Neural progenitor cell (in vitro differentiated cells): Measurements from ENCODE around the gene STC2.

Experiments
- EZH2 ChIP-seq: fragments of 200-600 bp; sonication (generic); IDR thresholded peaks from 2 replicates; pipeline ENCODE4 v1.6.1; 2017; ENCODE audit warnings: antibody characterized with exemption, mild to moderate bottlenecking, moderate library complexity
- TF ChIP-seq, protein P1 (sequence below): fragments of 200-600 bp; sonication (generic); IDR thresholded peaks from 2 replicates; pipeline ENCODE4 v1.5.1; 2017; ENCODE audit warnings: antibody characterized with exemption, mild to moderate bottlenecking

DNA sequence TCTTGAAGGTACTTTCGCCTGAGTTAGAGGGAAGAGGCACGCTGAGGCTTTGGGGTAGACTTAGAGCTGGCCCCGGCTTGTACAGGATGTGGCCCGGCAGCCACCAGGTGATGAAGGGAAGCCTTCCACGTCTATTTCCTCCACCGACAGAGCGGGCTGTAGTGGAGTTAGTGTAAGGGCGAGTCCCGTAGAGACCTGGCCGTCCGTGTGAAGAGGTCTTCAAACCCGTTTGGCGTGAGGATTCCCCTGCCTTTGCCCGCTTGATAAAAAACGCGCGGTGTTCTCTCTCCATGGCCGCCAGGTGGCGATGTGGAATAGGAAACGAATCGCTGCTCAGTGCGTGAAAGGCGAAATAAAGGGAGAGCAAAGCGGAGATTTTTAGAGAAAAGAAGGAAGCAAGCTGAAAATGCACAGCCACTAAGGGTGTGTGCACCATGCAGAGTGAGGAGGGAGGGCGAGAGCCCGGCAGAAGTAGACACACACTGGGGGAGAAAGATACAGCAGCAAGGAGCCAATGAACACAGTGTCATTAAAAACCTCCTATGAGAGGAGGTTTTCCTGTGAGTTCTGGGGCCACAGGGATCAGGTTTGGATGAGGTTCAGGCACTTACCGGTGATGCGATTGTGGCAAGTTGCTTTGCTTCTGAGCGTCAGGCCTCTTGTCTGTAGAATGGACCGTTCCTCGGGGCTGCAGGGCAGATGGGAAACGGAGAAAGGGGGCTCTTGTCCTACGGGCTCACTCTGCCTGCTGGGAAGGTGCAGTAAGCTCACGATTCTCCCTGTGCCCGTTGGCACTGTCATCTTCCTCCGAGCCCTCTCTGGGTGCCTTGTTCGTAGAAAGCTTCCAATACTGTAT, 34.2 kb downstream of the STC2 start:
- TF ChIP-seq, protein P1, sequence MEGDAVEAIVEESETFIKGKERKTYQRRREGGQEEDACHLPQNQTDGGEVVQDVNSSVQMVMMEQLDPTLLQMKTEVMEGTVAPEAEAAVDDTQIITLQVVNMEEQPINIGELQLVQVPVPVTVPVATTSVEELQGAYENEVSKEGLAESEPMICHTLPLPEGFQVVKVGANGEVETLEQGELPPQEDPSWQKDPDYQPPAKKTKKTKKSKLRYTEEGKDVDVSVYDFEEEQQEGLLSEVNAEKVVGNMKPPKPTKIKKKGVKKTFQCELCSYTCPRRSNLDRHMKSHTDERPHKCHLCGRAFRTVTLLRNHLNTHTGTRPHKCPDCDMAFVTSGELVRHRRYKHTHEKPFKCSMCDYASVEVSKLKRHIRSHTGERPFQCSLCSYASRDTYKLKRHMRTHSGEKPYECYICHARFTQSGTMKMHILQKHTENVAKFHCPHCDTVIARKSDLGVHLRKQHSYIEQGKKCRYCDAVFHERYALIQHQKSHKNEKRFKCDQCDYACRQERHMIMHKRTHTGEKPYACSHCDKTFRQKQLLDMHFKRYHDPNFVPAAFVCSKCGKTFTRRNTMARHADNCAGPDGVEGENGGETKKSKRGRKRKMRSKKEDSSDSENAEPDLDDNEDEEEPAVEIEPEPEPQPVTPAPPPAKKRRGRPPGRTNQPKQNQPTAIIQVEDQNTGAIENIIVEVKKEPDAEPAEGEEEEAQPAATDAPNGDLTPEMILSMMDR, result peak; percentile 92
- peak; percentile 48 for TF ChIP-seq EZH2
